Measurements from ENCODE around the gene USP31. TPM values are rescaled to one million over a fixed set of nuclear protein-coding genes. Genes with fewer than 3 reads are reported as not detected.
A peak's percentile ranks its signal among the peaks of the same experiment; 100 is the strongest.
"Not testable (repeated sequence)": the region's sequence is repeated elsewhere in the genome, so short reads cannot be mapped to it uniquely, and the experiment has no call there.

The USP31 gene
- total RNA-seq, 1 donor from 2014 or later, result 11.8 TPM

DNA sequence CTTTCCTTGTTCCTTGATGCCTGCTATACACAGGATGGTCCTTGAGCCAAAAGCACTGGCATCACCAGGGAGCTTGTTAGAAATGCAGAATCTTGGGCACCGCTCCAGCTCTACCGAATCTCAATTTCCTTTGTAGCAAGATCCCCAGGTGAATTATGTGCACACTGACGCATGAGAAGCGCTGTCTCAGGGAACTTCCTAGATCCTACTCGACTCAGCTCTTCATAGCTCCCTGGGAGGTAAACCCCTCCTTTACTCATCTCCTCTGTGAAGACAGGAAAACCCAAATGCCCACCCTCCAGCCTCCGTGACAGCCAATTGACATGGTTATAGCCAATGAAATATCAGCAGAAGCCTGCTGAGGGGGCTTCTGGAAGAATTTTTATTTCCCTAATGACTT, 4.1 kb downstream of the USP31 start:
- DNase-seq (ENCODE audit: low read depth), result peak; percentile 71
- TF ChIP-seq, protein P1, sequence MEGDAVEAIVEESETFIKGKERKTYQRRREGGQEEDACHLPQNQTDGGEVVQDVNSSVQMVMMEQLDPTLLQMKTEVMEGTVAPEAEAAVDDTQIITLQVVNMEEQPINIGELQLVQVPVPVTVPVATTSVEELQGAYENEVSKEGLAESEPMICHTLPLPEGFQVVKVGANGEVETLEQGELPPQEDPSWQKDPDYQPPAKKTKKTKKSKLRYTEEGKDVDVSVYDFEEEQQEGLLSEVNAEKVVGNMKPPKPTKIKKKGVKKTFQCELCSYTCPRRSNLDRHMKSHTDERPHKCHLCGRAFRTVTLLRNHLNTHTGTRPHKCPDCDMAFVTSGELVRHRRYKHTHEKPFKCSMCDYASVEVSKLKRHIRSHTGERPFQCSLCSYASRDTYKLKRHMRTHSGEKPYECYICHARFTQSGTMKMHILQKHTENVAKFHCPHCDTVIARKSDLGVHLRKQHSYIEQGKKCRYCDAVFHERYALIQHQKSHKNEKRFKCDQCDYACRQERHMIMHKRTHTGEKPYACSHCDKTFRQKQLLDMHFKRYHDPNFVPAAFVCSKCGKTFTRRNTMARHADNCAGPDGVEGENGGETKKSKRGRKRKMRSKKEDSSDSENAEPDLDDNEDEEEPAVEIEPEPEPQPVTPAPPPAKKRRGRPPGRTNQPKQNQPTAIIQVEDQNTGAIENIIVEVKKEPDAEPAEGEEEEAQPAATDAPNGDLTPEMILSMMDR (conservative IDR thresholded peaks at IDR 0.05; ENCODE audit: low read depth, low read length), result no peak
- peak overlapping the region; percentile 26 for H3K4me3 ChIP-seq (ENCODE audit: low read depth, low read length)

DNA sequence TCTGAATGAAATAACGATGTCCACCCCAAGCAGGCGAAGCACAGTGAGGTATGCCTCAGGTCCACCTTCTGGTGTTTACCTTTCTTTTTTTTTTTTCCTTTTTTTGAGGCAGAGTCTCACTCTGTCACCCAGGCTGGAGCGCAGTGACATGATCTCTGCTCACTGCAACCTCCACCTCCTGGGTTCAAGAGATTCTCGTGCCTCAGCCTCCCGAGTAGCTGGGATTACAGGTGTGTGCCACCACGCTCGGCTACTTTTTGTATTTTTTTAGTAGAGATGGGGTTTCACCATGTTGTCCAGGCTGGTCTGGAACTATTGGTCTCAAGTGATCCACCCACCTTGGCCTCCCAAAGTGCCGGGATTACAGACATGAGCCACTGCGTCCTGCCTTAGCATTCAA, 4.9 kb downstream of the USP31 start:
- H3K4me3 ChIP-seq (ENCODE audit: low read depth, low read length); DNase-seq (ENCODE audit: low read depth): not testable (repeated sequence)

DNA sequence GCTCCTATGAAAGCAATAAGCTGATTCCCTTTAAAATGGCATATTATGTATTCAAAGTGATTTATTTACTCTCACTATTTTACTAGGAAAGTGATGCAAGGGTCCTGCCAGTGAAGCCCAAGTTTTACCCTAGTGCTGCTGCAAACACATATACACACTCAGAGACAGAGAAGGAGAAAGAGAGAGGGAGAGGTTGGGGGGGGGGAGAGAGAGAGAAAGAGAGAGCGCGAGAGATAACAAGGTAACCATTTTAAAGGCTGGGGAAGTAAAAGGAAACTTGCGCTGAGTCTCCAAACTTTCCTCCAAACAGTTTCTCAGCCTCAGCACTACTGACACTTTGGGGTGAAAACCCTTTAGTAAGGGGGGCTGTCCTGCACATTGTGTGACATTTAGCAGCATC, 5.9 kb downstream of the USP31 start:
- TF ChIP-seq, protein P1 (conservative IDR thresholded peaks at IDR 0.05; ENCODE audit: low read depth, low read length), result no peak
- H3K4me3 ChIP-seq (ENCODE audit: low read depth, low read length), result no peak overlapping the region
- DNase-seq (ENCODE audit: low read depth), result no peak

DNA sequence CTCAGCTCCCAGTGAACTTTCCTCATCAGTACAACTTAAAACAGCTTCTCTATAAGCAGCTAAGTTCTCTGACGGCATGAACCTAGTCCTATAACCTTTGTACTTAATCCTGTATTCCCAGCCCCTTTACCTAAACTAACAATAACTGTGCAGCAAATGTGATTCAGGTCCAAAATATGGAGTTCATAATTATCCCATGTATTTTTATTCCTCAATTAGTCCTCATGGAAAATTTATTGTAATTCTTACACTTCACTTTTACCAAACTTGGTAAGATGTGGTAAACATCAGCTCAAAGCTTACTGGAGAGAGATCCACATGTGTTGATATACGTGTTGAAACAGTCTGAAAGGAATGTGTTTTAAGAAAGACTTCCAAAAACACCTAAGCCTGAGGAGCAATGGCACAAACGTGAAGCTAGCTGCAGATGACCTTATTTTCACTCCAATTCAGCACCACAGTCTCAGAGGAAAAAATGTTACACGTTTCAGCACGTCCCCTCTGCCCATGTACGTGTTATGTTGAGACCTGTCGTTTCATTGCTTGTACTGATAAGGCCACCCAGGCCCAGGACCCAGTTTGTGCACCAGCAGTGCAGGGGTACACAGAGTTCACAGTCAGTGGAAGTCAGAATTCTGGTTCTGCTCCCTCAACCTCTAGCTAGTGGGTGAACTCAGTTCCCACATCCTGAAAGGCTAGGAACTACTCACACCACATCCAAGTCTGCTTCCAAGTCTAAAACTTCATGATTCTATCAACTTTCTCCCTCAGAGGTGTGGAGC, 7.1 kb downstream of the USP31 start:
- no peak for DNase-seq (ENCODE audit: low read depth)
- TF ChIP-seq, protein P1 (conservative IDR thresholded peaks at IDR 0.05; ENCODE audit: low read depth, low read length), result no peak
- H3K4me3 ChIP-seq (ENCODE audit: low read depth, low read length), result no peak overlapping the region

DNA sequence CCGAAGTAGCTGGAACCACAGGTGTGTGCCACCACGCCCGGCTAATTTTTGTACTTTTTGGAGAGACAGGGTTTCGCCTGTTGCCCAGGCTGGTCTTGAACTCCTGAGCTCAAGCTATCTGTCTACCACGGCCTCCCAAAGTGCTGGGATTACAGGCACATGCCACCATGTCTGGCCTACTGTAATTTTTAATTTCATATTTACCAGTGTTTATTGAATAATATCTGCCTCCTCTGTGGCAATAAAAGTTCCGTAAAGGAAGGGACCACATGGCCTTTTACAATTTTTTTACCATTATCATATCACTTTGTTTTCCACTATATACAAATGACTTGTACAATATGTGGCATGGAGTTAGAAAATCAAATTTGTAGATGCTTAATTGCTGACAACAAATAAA, 7.8 kb downstream of the USP31 start:
- DNase-seq (ENCODE audit: low read depth), result no peak
- TF ChIP-seq, protein P1 (conservative IDR thresholded peaks at IDR 0.05; ENCODE audit: low read depth, low read length), result no peak
- no peak overlapping the region for H3K4me3 ChIP-seq (ENCODE audit: low read depth, low read length)

DNA sequence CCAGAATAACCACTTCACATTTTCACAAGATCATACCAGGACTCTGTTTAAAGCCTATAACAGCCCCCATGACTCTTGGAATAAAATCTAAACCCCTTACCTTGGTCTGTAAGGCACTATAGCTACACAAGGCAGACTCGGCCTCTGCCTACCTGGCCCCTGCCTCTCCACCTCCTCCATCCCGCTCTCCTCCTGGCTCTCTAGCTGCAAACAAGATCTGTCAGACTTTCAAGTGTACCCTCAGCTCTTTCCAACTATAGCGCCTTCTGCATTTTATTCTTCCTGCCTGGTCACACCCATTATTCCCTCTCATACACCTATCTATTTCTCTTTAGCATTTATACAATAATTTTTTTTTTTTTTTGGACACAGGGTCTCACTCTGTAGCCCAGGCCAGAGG, 8.2 kb downstream of the USP31 start:
- no peak for DNase-seq (ENCODE audit: low read depth)
- TF ChIP-seq, protein P1 (conservative IDR thresholded peaks at IDR 0.05; ENCODE audit: low read depth, low read length), result no peak
- no peak overlapping the region for H3K4me3 ChIP-seq (ENCODE audit: low read depth, low read length)

DNA sequence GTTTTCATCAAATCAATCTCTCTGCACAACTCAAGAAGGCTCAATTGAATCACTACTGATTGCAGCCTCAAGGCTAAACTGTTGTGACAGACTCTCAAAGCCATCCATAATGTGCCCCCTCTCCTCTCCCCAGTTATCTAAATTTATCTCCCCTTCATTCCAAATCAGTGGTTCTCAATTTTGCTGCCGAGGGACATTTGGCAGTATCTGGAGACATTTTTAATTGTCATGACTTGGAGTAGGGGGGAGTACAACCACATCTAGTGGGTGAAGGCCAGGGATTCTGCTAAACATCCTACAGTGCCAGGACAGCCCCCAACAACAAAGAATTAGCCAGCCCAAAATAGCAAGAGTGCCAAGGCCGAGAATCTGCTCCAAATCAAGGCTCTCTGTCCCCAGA, 9.1 kb downstream of the USP31 start:
- no peak for DNase-seq (ENCODE audit: low read depth)
- TF ChIP-seq, protein P1 (conservative IDR thresholded peaks at IDR 0.05; ENCODE audit: low read depth, low read length), result no peak
- no peak overlapping the region for H3K4me3 ChIP-seq (ENCODE audit: low read depth, low read length)
